ENCODE measurements around the gene OS9. TPM values are rescaled to one million over a fixed set of nuclear protein-coding genes. Genes with fewer than 3 reads are reported as not detected.

OS9 gene
- total RNA-seq, 2 experiments from 2014 or later: 108 to 112 TPM

DNA sequence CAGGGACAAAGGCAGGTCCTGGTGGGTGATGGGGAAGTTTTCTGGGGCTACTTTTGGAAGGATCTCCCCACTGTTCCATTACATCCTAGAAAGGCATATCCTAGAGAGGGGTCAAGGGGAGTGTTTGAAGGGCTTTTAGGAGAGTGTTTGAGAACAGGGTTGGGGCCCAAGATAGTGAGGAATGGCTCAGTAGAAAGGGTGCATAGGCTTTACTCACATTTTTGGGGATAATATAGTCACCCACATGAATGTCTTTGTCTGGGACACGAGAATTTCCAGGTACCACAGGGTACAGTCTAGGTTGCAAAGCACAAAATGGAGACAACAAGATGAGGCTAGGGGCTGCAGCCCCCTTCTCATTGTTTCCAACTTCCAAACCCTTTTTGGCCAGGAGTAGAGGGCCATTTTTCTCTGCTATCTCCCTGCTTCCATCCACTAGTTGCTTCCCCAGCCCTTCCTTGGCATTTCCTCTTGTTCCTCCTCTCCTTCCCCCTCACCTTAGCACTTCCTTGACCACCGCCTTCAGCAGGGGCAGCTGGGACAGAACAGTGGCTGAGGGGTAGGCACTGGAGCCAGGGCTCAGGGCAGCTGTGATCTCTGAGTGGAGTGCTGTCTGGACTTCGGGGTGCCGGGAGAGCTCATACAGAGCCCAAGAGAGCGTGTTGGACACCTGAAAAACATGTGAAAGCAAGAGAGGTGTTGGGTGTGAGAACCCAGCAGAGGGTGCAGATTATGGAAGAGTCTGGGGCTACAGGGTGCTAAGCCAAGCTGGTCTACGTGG, 70.1 kb downstream of the OS9 start:
- H3K4me3 Mint-ChIP-seq: peak overlapping the region; percentile 86
- Histone ChIP-seq H3K27ac (ENCODE audit: low read depth in 1 of 2, low read length in 2 of 2) (no peak overlapping the region), H3K27me3 (ENCODE audit: control insufficient read depth in 1 of 2, insufficient read depth in 2 of 2, low read length in 2 of 2) (peaks cover 27 to 31% of the 10 kb centered on the region in 2 experiments), H3K4me3 (ENCODE audit: low read length) (peak overlapping the region; percentile 60), H3K9me3 (ENCODE audit: control insufficient read depth in 1 of 2, insufficient read depth in 1 of 2, low read length in 2 of 2) (peaks cover 0 to 10% of the 10 kb centered on the region in 2 experiments), H3K36me3 (ENCODE audit: insufficient read depth, low read length) (peaks cover 2% of the 10 kb centered on the region), H3K4me1 (ENCODE audit: insufficient read depth, low read length) (peaks cover 33% of the 10 kb centered on the region)
- no peak for TF ChIP-seq CTCF (IDR thresholded peaks at IDR 0.05)
- H3K9me3 Mint-ChIP-seq: no peaks in the 10 kb centered on the region
- intact Hi-C loops (cut with DNase I, micrococcal nuclease): no loop called here
- peaks cover 18% of the 10 kb centered on the region for H3K36me3 Mint-ChIP-seq (ENCODE audit: low read depth)
- CTCF ChIA-PET: interaction anchor here (1.3 to 2.8 kb wide), 2 partner anchors 8 to 19 kb away, joined by 5 to 18 read pairs; partner anchors contain the start of gene TSFM
- POLR2A ChIA-PET: interaction anchor here (0.9 to 1.2 kb wide), 4 partner anchors 12 to 19 kb away, joined by 3 to 6 read pairs (median 3); partner anchors contain the start of genes CDK4, TSFM and TSPAN31
- DNase-seq: no peak
- H3K27ac Mint-ChIP-seq: no peak overlapping the region
- peaks cover 35% of the 10 kb centered on the region for H3K27me3 Mint-ChIP-seq
- ATAC-seq (ENCODE audit: poor library complexity): no peak
- H3K4me1 Mint-ChIP-seq (ENCODE audit: low read depth): peaks cover 46% of the 10 kb centered on the region

GRCh38 chr12:57764662-57765002, 70.7 kb downstream of the OS9 start:
- peak overlapping the region; percentile 60 for H3K4me3 ChIP-seq (ENCODE audit: low read length)
- ChIA-PET CTCF (interaction anchor here (1.3 to 2.8 kb wide), 2 partner anchors 8 to 18 kb away, joined by 5 to 18 read pairs; partner anchors contain the start of gene TSFM), POLR2A (interaction anchor here (0.9 to 1.2 kb wide), 4 partner anchors 13 to 20 kb away, joined by 3 to 6 read pairs (median 3); partner anchors contain the start of genes CDK4, TSFM and TSPAN31)
- Mint-ChIP-seq H3K4me3 (peak overlapping the region; percentile 86), H3K36me3 (ENCODE audit: low read depth) (peaks cover 18% of the 10 kb centered on the region), H3K4me1 (ENCODE audit: low read depth) (peaks cover 41% of the 10 kb centered on the region), H3K9me3 (no peaks in the 10 kb centered on the region), H3K27me3 (peaks cover 35% of the 10 kb centered on the region), H3K27ac (no peak overlapping the region)
- peaks cover 30% of the 10 kb centered on the region for H3K4me1 ChIP-seq (ENCODE audit: insufficient read depth, low read length)
- H3K9me3 ChIP-seq (ENCODE audit: control insufficient read depth in 1 of 2, insufficient read depth in 1 of 2, low read length in 2 of 2): peaks cover 0 to 10% of the 10 kb centered on the region in 2 experiments
- H3K36me3 ChIP-seq (ENCODE audit: insufficient read depth, low read length): peaks cover 5% of the 10 kb centered on the region
- intact Hi-C loops (cut with DNase I, micrococcal nuclease): loop anchor here in 1 of 2 experiments (1.0 kb wide), 1 partner anchor 8 kb away; no protein-coding TSS in a partner anchor
- DNase-seq: no peak
- no peak for TF ChIP-seq CTCF (IDR thresholded peaks at IDR 0.05)
- H3K27ac ChIP-seq (ENCODE audit: low read depth in 1 of 2, low read length in 2 of 2): no peak overlapping the region
- ATAC-seq (ENCODE audit: poor library complexity): peak; percentile 14
- peaks cover 27 to 31% of the 10 kb centered on the region in 2 experiments for H3K27me3 ChIP-seq (ENCODE audit: control insufficient read depth in 1 of 2, insufficient read depth in 2 of 2, low read length in 2 of 2)

GRCh38 chr12:57765003-57765697, 71.2 kb downstream of the OS9 start:
- Mint-ChIP-seq H3K36me3 (ENCODE audit: low read depth) (peaks cover 17% of the 10 kb centered on the region), H3K27me3 (peaks cover 35% of the 10 kb centered on the region), H3K27ac (no peak overlapping the region), H3K9me3 (no peaks in the 10 kb centered on the region), H3K4me1 (ENCODE audit: low read depth) (peaks cover 38% of the 10 kb centered on the region), H3K4me3 (peak overlapping the region; percentile 86)
- DNase-seq (peak in 12 of 14 experiments; percentile 38 to 74 (median 54)), ATAC-seq (ENCODE audit: poor library complexity) (peak; percentile 71)
- ChIA-PET POLR2A (interaction anchor here (0.9 to 2.8 kb wide), 6 partner anchors 13 to 20 kb away, joined by 3 to 11 read pairs (median 4); partner anchors contain the start of genes CDK4, TSFM and TSPAN31), CTCF (interaction anchor here (0.5 to 2.8 kb wide), 3 partner anchors 9 to 108 kb away, joined by 4 to 18 read pairs (median 5); partner anchors contain the start of gene TSFM)
- Histone ChIP-seq H3K27ac (ENCODE audit: low read depth in 1 of 2, low read length in 2 of 2) (no peak overlapping the region), H3K36me3 (ENCODE audit: insufficient read depth, low read length) (peaks cover 6% of the 10 kb centered on the region), H3K4me1 (ENCODE audit: insufficient read depth, low read length) (peaks cover 30% of the 10 kb centered on the region), H3K27me3 (ENCODE audit: control insufficient read depth in 1 of 2, insufficient read depth in 2 of 2, low read length in 2 of 2) (peaks cover 27 to 31% of the 10 kb centered on the region in 2 experiments), H3K4me3 (ENCODE audit: low read length) (peak overlapping the region; percentile 60), H3K9me3 (ENCODE audit: control insufficient read depth in 1 of 2, insufficient read depth in 1 of 2, low read length in 2 of 2) (peaks cover 0 to 10% of the 10 kb centered on the region in 2 experiments)
- peak; percentile 59 for TF ChIP-seq CTCF (IDR thresholded peaks at IDR 0.05)
- intact Hi-C loops (cut with DNase I, micrococcal nuclease): loop anchor here in 1 of 2 experiments (1.0 kb wide), 1 partner anchor 9 kb away; no protein-coding TSS in a partner anchor
